ENCODE results near the gene TUBG2. TPM values are rescaled to one million over a fixed set of nuclear protein-coding genes. Genes with fewer than 3 reads are reported as not detected.

The TUBG2 gene
- total and polyA plus RNA-seq, 2 donors (not counting 1 experiment from before 2014, with no cell fraction given): 16.7 to 19.0 TPM

DNA sequence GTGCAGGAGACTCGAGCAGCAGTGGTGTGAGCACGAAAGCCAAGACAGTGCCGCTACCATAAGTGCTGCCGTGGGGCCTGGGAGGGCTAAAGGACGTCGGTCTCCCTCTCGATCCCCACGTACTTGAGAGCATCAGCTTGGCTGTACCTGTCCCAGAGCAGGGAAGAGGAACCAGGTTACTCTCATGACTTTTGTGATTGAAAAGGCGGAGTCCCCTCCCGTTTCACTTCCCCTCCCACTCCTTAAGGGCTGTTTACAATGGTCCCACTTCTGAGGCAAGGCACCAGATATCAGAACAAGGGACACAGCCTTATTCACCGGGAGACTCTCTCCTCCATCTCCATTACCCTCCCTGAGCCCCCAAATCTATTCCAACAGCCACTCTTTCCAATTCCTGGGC, 43.4 kb downstream of the TUBG2 start:
- ATAC-seq (ENCODE audit: low read depth) (peak; percentile 41), DNase-seq (peak; percentile 70)
- Mint-ChIP-seq H3K4me3 (peak overlapping the region; percentile 62), H3K4me1 (peaks cover 45% of the 10 kb centered on the region), H3K9me3 (ENCODE audit: insufficient read depth) (no peaks in the 10 kb centered on the region), H3K27ac (peak overlapping the region; percentile 77), H3K27me3 (no peaks in the 10 kb centered on the region)
- Histone ChIP-seq H3K4me2 (replicated peaks; ENCODE audit: low read depth, low read length, poor library complexity, severe bottlenecking) (peak overlapping the region; percentile 31), H4K20me1 (ENCODE audit: control insufficient read depth, insufficient read depth, low read length, poor library complexity, severe bottlenecking) (no peaks in the 10 kb centered on the region), H3K36me3 (replicated peaks in 1 of 2; ENCODE audit: control extremely low read depth in 1 of 2, control insufficient read depth in 1 of 2, extremely low read depth in 1 of 2, insufficient read depth in 2 of 2, low read length in 1 of 2) (peaks cover 0 to 45% of the 10 kb centered on the region in 2 experiments), H3K9me3 (ENCODE audit: control extremely low read depth in 1 of 3, control insufficient read depth in 2 of 3, insufficient read depth in 1 of 3, low read length in 2 of 3) (no peaks in the 10 kb centered on the region), H3K4me1 (ENCODE audit: control insufficient read depth in 2 of 2, insufficient read depth in 2 of 2, low read length in 2 of 2) (peaks cover 33 to 63% of the 10 kb centered on the region in 2 donors), H3K4me3 (ENCODE audit: control extremely low read depth in 1 of 5, extremely low read depth in 1 of 5, insufficient read depth in 1 of 5, low read depth in 2 of 5, low read length in 4 of 5) (no peak overlapping the region), H2AFZ (ENCODE audit: insufficient read depth, low read depth, low read length, poor library complexity, severe bottlenecking) (no peak overlapping the region), H3K27me3 (replicated peaks in 1 of 4; ENCODE audit: control extremely low read depth in 1 of 4, control insufficient read depth in 3 of 4, insufficient read depth in 4 of 4, low read length in 3 of 4) (no peaks in the 10 kb centered on the region), H3K9ac (ENCODE audit: low read length) (no peak overlapping the region), H3K27ac (ENCODE audit: low read length in 2 of 2) (no peak overlapping the region), H3K79me2 (ENCODE audit: control insufficient read depth, insufficient read depth, low read length) (peaks cover 5% of the 10 kb centered on the region)
- ChIA-PET POLR2A (no interaction called here), CTCF (interaction anchor here (1.0 to 1.7 kb wide), 3 partner anchors 61 to 124 kb away, joined by 3 to 6 read pairs (median 4); partner anchors contain the start of gene PSMC3IP)
- no peak for TF ChIP-seq EZH2 (IDR thresholded peaks at IDR 0.05; ENCODE audit: borderline replicate concordance, insufficient read depth, low read depth, low read length, poor library complexity, severe bottlenecking)
- TF ChIP-seq, protein P1, sequence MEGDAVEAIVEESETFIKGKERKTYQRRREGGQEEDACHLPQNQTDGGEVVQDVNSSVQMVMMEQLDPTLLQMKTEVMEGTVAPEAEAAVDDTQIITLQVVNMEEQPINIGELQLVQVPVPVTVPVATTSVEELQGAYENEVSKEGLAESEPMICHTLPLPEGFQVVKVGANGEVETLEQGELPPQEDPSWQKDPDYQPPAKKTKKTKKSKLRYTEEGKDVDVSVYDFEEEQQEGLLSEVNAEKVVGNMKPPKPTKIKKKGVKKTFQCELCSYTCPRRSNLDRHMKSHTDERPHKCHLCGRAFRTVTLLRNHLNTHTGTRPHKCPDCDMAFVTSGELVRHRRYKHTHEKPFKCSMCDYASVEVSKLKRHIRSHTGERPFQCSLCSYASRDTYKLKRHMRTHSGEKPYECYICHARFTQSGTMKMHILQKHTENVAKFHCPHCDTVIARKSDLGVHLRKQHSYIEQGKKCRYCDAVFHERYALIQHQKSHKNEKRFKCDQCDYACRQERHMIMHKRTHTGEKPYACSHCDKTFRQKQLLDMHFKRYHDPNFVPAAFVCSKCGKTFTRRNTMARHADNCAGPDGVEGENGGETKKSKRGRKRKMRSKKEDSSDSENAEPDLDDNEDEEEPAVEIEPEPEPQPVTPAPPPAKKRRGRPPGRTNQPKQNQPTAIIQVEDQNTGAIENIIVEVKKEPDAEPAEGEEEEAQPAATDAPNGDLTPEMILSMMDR (IDR thresholded peaks at IDR 0.05): no peak
- intact Hi-C loops (cut with micrococcal nuclease): no loop called here
- WGBS (ENCODE audit: insufficient coverage): 64% methylated on average over 11 of the region's 11 CpGs

DNA sequence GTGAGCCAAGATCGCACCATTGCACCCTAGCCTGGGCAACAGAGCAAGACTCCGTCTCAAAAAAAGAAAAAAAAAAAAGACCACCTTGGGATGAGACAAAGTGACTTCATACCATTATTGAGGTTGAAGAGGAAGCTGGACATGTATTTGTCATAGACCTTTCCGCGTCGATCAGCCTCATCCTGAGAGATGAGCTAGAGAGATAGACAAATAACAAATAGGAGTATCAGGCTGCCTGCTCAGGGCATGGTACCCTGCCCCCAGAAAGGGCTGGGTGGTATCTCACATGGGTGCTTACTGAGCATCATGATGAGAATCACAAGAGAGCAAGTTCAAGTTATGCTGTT, 45.4 kb downstream of the TUBG2 start:
- no peak overlapping the region for H2AFZ ChIP-seq (ENCODE audit: insufficient read depth, low read depth, low read length, poor library complexity, severe bottlenecking)
- DNase-seq: no peak
- Mint-ChIP-seq H3K4me3 (peak overlapping the region; percentile 43), H3K4me1 (peaks cover 50% of the 10 kb centered on the region), H3K27ac (peak overlapping the region; percentile 79), H3K27me3 (no peaks in the 10 kb centered on the region), H3K9me3 (ENCODE audit: insufficient read depth) (no peaks in the 10 kb centered on the region)
- ChIA-PET CTCF (interaction anchor here (1.3 to 1.4 kb wide), 2 partner anchors 31 to 126 kb away, joined by 3 to 6 read pairs; partner anchors contain the start of gene PSMC3IP), POLR2A (no interaction called here)
- H3K4me1 ChIP-seq (ENCODE audit: control insufficient read depth in 2 of 2, insufficient read depth in 2 of 2, low read length in 2 of 2): peaks cover 33 to 70% of the 10 kb centered on the region in 2 donors
- peak overlapping the region; percentile 23 for H3K9ac ChIP-seq (ENCODE audit: low read length)
- no peaks in the 10 kb centered on the region for H4K20me1 ChIP-seq (ENCODE audit: control insufficient read depth, insufficient read depth, low read length, poor library complexity, severe bottlenecking)
- H3K4me2 ChIP-seq (replicated peaks; ENCODE audit: low read depth, low read length, poor library complexity, severe bottlenecking): peak overlapping the region; percentile 15
- no peak for TF ChIP-seq EZH2 (IDR thresholded peaks at IDR 0.05; ENCODE audit: borderline replicate concordance, insufficient read depth, low read depth, low read length, poor library complexity, severe bottlenecking)
- TF ChIP-seq, protein P1 (IDR thresholded peaks at IDR 0.05): no peak
- H3K27ac ChIP-seq (ENCODE audit: low read length in 2 of 2): peak overlapping the region; percentile 34 to 68
- intact Hi-C loops (cut with micrococcal nuclease): no loop called here
- WGBS (ENCODE audit: insufficient coverage): 32% methylated on average over 3 of the region's 5 CpGs
- H3K36me3 ChIP-seq (replicated peaks in 1 of 2; ENCODE audit: control extremely low read depth in 1 of 2, control insufficient read depth in 1 of 2, extremely low read depth in 1 of 2, insufficient read depth in 2 of 2, low read length in 1 of 2): peaks cover 2 to 63% of the 10 kb centered on the region in 2 experiments
- ATAC-seq (ENCODE audit: low read depth): no peak
- no peaks in the 10 kb centered on the region for H3K9me3 ChIP-seq (ENCODE audit: control extremely low read depth in 1 of 3, control insufficient read depth in 2 of 3, insufficient read depth in 1 of 3, low read length in 2 of 3)
- no peak overlapping the region for H3K4me3 ChIP-seq (ENCODE audit: control extremely low read depth in 1 of 5, extremely low read depth in 1 of 5, insufficient read depth in 1 of 5, low read depth in 2 of 5, low read length in 4 of 5)
- no peaks in the 10 kb centered on the region for H3K27me3 ChIP-seq (replicated peaks in 1 of 4; ENCODE audit: control extremely low read depth in 1 of 4, control insufficient read depth in 3 of 4, insufficient read depth in 4 of 4, low read length in 3 of 4)
- H3K79me2 ChIP-seq (ENCODE audit: control insufficient read depth, insufficient read depth, low read length): peaks cover 5% of the 10 kb centered on the region
